K562 (cell line): ENCODE measurements around the gene FTSJ3. TPM values are rescaled to one million over a fixed set of nuclear protein-coding genes. Genes with fewer than 3 reads are reported as not detected.

ENCODE experiments used
- CTCFL ChIP-seq: IDR thresholded peaks from 2 replicates; pipeline ENCODE4 v1.6.1; 2011; ENCODE audit warnings: borderline replicate concordance, low read depth, mild to moderate bottlenecking, moderate library complexity, low read length; ENCODE audit not compliant: insufficient read depth, poor library complexity, severe bottlenecking
- HNRNPUL1 ChIP-seq: fragments of 200-400 bp; formaldehyde crosslinking; IDR thresholded peaks from 2 replicates; pipeline ENCODE4 v1.6.1; 2017; ENCODE audit warnings: low read length
- MAZ ChIP-seq, 2 experiments: fragments of 450-650 bp in 1 of 2; sonication (generic) in 1 of 2; formaldehyde crosslinking; IDR thresholded peaks in 1 of 2; conservative IDR thresholded peaks in 1 of 2; 2 replicates each; pipeline versions ENCODE4 v1.4.0 to v1.5.0; 2020; ENCODE audit warnings: mild to moderate bottlenecking in 1 of 2, missing genetic modification reagents in 1 of 2
- PKNOX1 ChIP-seq: fragments of 450-650 bp; IDR thresholded peaks from 2 replicates; pipeline ENCODE4 v1.6.1; 2016
- PRDM10 ChIP-seq: fragments of 450-650 bp; IDR thresholded peaks from 2 replicates; pipeline ENCODE4 v1.6.1; 2018; ENCODE audit not compliant: partially characterized antibody
- SMC3 ChIP-seq: conservative IDR thresholded peaks from 2 replicates; pipeline ENCODE4 v1.6.1; 2011; ENCODE audit warnings: low read depth, low read length, improper control_type of control experiment; ENCODE audit not compliant: insufficient read depth
- YY1 ChIP-seq, 3 experiments: IDR thresholded peaks; 2 replicates each; pipeline ENCODE4 v1.6.1; 2011; ENCODE audit warnings: low read length in 2 of 3, mild to moderate bottlenecking in 2 of 3, moderate library complexity in 2 of 3, borderline replicate concordance in 1 of 3, control low read depth in 1 of 3, low read depth in 1 of 3; ENCODE audit not compliant: insufficient read depth in 3 of 3, insufficient replicate concordance in 2 of 3, control insufficient read depth in 1 of 3, insufficient read length in 1 of 3; ENCODE audit errors: extremely low read depth in 1 of 3
- ZBTB8A ChIP-seq: fragments of 450-650 bp; IDR thresholded peaks from 2 replicates; pipeline ENCODE4 v1.6.1; 2018; ENCODE audit warnings: mild to moderate bottlenecking, moderate library complexity; ENCODE audit not compliant: partially characterized antibody
- polyA plus RNA-seq, 8 experiments: library from polyadenylated mRNA; depleted of rRNA in 4 of 8; stranded (reverse) in 5 of 8; unstranded in 3 of 8; fragments of >200 nt; fragmentation: Nextera tagmentation in 2 of 8; fragmentation: Illumina TruSeq in 1 of 8; extraction: Ambion mirVana in 2 of 8; extraction: Trizol in 1 of 8; gene quantifications; 2 replicates each; pipeline versions ENCODE4 v1.2.1 to v1.2.3, GENCODE V29; 2011 to 2014; ENCODE audit warnings: inconsistent platforms in 1 of 8, missing spikeins in 1 of 8
- total RNA-seq, 7 experiments: library from RNA; depleted of rRNA in 6 of 7; stranded (reverse); fragments of >200 nt in 6 of 7; fragmentation: Illumina TruSeq in 2 of 7; extraction: Trizol in 2 of 7; gene quantifications; 2 replicates each; pipeline versions ENCODE4 v1.2.1 to v1.2.3, GENCODE V29; 2011 to 2021; ENCODE audit warnings: low replicate concordance in 1 of 7

Gene FTSJ3
- total and polyA plus RNA-seq, 9 of the 15 experiments (the other 6 are each of a cell fraction or from before 2014, with no cell fraction given), result 18.0 to 65.6 (median 52.4) TPM

- TF ChIP-seq PRDM10 (peak; percentile 62), ZBTB8A (no peak), HNRNPUL1 (no peak), CTCFL (peak; percentile 93), YY1 (IDR thresholded peaks at IDR 0.05; ENCODE audit: borderline replicate concordance in 1 of 3, control insufficient read depth in 1 of 3, extremely low read depth in 1 of 3, insufficient read depth in 3 of 3, insufficient read length in 1 of 3, insufficient replicate concordance in 2 of 3, low read depth in 1 of 3, low read length in 2 of 3) (peak in 1 of 3 experiments; percentile 80), PKNOX1 (0 out of 2 replicates have a peak, but pooled peaks have one; percentile 4), SMC3 (peak; percentile 25; the same call in 1 of the 2 replicates), MAZ (CRISPR knock-in tag; conservative IDR thresholded peaks at IDR 0.05 in 1 of 2, IDR thresholded peaks at IDR 0.05 in 1 of 2) (peak in 1 of 2 experiments; percentile 70; a peak in 3 of 4 replicates)
Observed at GRCh38 chr17:63834431-63835166, 7.1 kb upstream of the FTSJ3 start (continued).
